SU-DHL-6 (cell line): ENCODE results near the gene AFG1L.

Source experiments
- CTCF ChIP-seq: fragments of 200-600 bp; sonication (generic); IDR thresholded peaks from one replicate; pipeline ENCODE4 v1.5.1; 2017; ENCODE audit warnings: antibody characterized with exemption, mild to moderate bottlenecking, low read length, moderate library complexity; ENCODE audit not compliant: insufficient read depth, poor library complexity, severe bottlenecking
- EZH2phosphoT487 ChIP-seq: fragments of 200-600 bp; sonication (generic), shearing (Covaris generic); conservative IDR thresholded peaks from 2 replicates; pipeline ENCODE4 v1.6.1; 2018; ENCODE audit warnings: mild to moderate bottlenecking, antibody characterized with exemption, low read length, moderate library complexity, mixed read lengths

DNA sequence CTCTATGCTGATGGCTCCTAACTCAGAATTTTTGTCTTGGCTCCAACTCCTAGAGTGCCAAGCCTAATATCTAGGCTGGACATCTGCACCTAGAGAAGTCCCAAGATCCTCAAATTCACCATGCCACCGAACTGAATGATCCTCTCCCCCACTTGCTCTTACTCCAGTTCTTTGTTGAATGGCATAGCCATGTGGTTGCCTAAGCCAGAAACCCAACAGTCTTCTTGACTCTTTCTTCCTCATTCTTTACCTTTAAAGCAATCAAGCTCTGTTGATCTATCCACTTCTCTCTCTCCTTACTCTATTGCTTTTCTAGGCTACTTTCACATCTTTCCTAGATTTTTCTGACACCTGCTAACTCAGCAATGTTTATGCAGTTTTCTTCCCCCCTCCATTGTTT lies 139.4 kb downstream of the AFG1L start:
- no peak for TF ChIP-seq CTCF
- no peak for TF ChIP-seq EZH2phosphoT487
